HG02885 (cell line): ENCODE results near the gene FAM156B.
"Not testable (repeated sequence)": the region's sequence is repeated elsewhere in the genome, so short reads cannot be mapped to it uniquely, and the experiment has no call there.

Source experiments
- ATAC-seq: cut with Tn5 transposase; IDR thresholded peaks from one replicate; pipeline ENCODE4 v1.9.1; 2021; ENCODE audit warnings: mild to moderate bottlenecking; ENCODE audit not compliant: unreplicated experiment, poor library complexity

Gene FAM156B

GRCh38 chrX:52896855-52897709 is at the start of gene FAM156B:
FAM156B (plus strand) TSS chrX:52897330; CDS start chrX:52907226, 9,896 bp downstream.
- peak; percentile 89 for ATAC-seq

GRCh38 chrX:52852110-52852860 is 44.8 kb upstream of the FAM156B start:
- ATAC-seq: no peak

- ATAC-seq: not testable (repeated sequence)
Measured at GRCh38 chrX:52856991-52857525, 40.1 kb upstream of the FAM156B start.

GRCh38 chrX:52865343-52865998 is 31.7 kb upstream of the FAM156B start:
- no peak for ATAC-seq

- ATAC-seq: no peak
Measured at GRCh38 chrX:52867610-52868348, 29.4 kb upstream of the FAM156B start, which contains the start of gene XAGE3. XAGE3 (minus strand) TSS chrX:52868083; CDS start chrX:52867133, 950 bp downstream.

- no peak for ATAC-seq
Measured at GRCh38 chrX:52870046-52870445, 27.1 kb upstream of the FAM156B start.

- not testable (repeated sequence) for ATAC-seq
Measured at GRCh38 chrX:52873825-52874224, 23.3 kb upstream of the FAM156B start.

- ATAC-seq: no peak
Measured at GRCh38 chrX:52874661-52875060, 22.5 kb upstream of the FAM156B start.

- ATAC-seq: not testable (repeated sequence)
Measured at GRCh38 chrX:52875436-52875835, 21.7 kb upstream of the FAM156B start.

GRCh38 chrX:52876386-52876785 is 20.7 kb upstream of the FAM156B start:
- not testable (repeated sequence) for ATAC-seq

- not testable (repeated sequence) for ATAC-seq
Measured at GRCh38 chrX:52887459-52887858, 9.7 kb upstream of the FAM156B start.

GRCh38 chrX:52888090-52888489 is 9.0 kb upstream of the FAM156B start:
- ATAC-seq: not testable (repeated sequence)

GRCh38 chrX:52896438-52896837 is 692 bp upstream of the FAM156B start:
- ATAC-seq: peak; percentile 25

GRCh38 chrX:52905531-52905930 is 8.4 kb downstream of the FAM156B start:
- not testable (repeated sequence) for ATAC-seq

- ATAC-seq: not testable (repeated sequence)
Measured at GRCh38 chrX:52906072-52906471, 8.9 kb downstream of the FAM156B start.

GRCh38 chrX:52907137-52907536 is 10.0 kb downstream of the FAM156B start:
- ATAC-seq: not testable (repeated sequence)

- ATAC-seq: not testable (repeated sequence)
Measured at GRCh38 chrX:52907900-52908299, 10.8 kb downstream of the FAM156B start.

GRCh38 chrX:52909313-52909969 is 12.3 kb downstream of the FAM156B start:
- ATAC-seq: not testable (repeated sequence)

- ATAC-seq: not testable (repeated sequence)
Measured at GRCh38 chrX:52913681-52914080, 16.6 kb downstream of the FAM156B start.
